Natural killer cell (primary cell): ENCODE results near the gene TTC7B. TPM values are rescaled to one million over a fixed set of nuclear protein-coding genes. Genes with fewer than 3 reads are reported as not detected.
"Not testable (repeated sequence)": the region's sequence is repeated elsewhere in the genome, so short reads cannot be mapped to it uniquely, and the experiment has no call there.

Experiments
- ATAC-seq, 3 donors: fragments of 150-1000 bp in 2 of 3; fragments of 200-7000 bp in 1 of 3; cut with Tn5 transposase; 1 replicate in 1 of 3; 2 replicates in 2 of 3; pipeline ENCODE4 v1.10.0; 2021; ENCODE audit warnings: mild to moderate bottlenecking in 2 of 3, moderate library complexity in 2 of 3
- DNase-seq, 2 donors: peaks; one replicate each; pipeline versions ENCODE4 v3.0.0 to v3.0.0-alpha.2; 2013 to 2021; ENCODE audit warnings: mixed read lengths in 1 of 2
- H3K27ac ChIP-seq: one replicate; pipeline ENCODE4 v1.5.1; 2013; ENCODE audit warnings: mild to moderate bottlenecking, low read length
- H3K27me3 ChIP-seq: one replicate; pipeline ENCODE4 v1.6.1; 2013; ENCODE audit warnings: low read length; ENCODE audit not compliant: control insufficient read depth, insufficient read depth
- H3K36me3 ChIP-seq: one replicate; pipeline ENCODE4 v1.6.1; 2013; ENCODE audit warnings: low read length; ENCODE audit not compliant: control insufficient read depth, insufficient read depth
- H3K4me1 ChIP-seq: one replicate; pipeline ENCODE4 v1.6.1; 2013; ENCODE audit warnings: low read length; ENCODE audit not compliant: control insufficient read depth, insufficient read depth
- H3K4me3 ChIP-seq: one replicate; pipeline ENCODE4 v1.5.1; 2013; ENCODE audit warnings: low read length
- H3K9me3 ChIP-seq: one replicate; pipeline ENCODE4 v1.6.1; 2013; ENCODE audit warnings: low read length; ENCODE audit not compliant: control insufficient read depth, insufficient read depth
- H3K27ac Mint-ChIP-seq, 2 donors: one replicate each; pipeline ENCODE4 v1.8.0; 2022; ENCODE audit warnings: mild to moderate bottlenecking in 2 of 2, mixed read lengths in 2 of 2, moderate library complexity in 1 of 2
- H3K27me3 Mint-ChIP-seq, 2 donors: one replicate each; pipeline ENCODE4 v1.8.0; 2022; ENCODE audit warnings: low read depth in 2 of 2, mixed read lengths in 2 of 2
- H3K36me3 Mint-ChIP-seq: one replicate; pipeline ENCODE4 v1.8.0; 2022; ENCODE audit warnings: mixed read lengths
- H3K4me1 Mint-ChIP-seq, 2 donors: one replicate each; pipeline ENCODE4 v1.8.0; 2022; ENCODE audit warnings: mixed read lengths in 2 of 2
- H3K4me3 Mint-ChIP-seq: one replicate; pipeline ENCODE4 v1.8.0; 2022; ENCODE audit warnings: mild to moderate bottlenecking, moderate library complexity, mixed read lengths
- H3K9me3 Mint-ChIP-seq, 2 donors: one replicate each; pipeline ENCODE4 v1.8.0; 2022; ENCODE audit warnings: mixed read lengths in 2 of 2
- CTCF ChIP-seq: fragments of 200-600 bp; IDR thresholded peaks from one replicate; pipeline ENCODE4 v1.8.0; 2022; ENCODE audit warnings: antibody characterized with exemption
- WGBS: methylation state at CpG from one replicate; pipeline ENCODE4 v1.1.7; 2013; ENCODE audit warnings: missing lambda C conversion rate; ENCODE audit not compliant: insufficient coverage; 5-methylcytosine and 5-hydroxymethylcytosine counted together
- intact Hi-C: fragments of 100-400 bp; cut with micrococcal nuclease; formaldehyde crosslinking; loops from one replicate; pipeline ENCODE4 v1.14.2; 2022
- total RNA-seq, 4 donors: library from RNA; stranded (reverse); fragments of 120-200 nt in 1 of 4; gene quantifications; one replicate each; pipeline versions ENCODE4 v1.2.3 to v1.2.4, GENCODE V29; 2013 to 2022

Gene TTC7B
- total RNA-seq, 3 donors from 2014 or later (not counting 1 experiment from before 2014, with no cell fraction given): 1.7 to 17.2 (median 5.9) TPM

- WGBS: 94% methylated on average over 5 of the region's 6 CpGs
- H3K36me3 ChIP-seq: no peaks in the 10 kb centered on the region
- H3K36me3 Mint-ChIP-seq: no peaks in the 10 kb centered on the region
- H3K9me3 ChIP-seq: no peaks in the 10 kb centered on the region
- H3K4me1 Mint-ChIP-seq: no peaks in the 10 kb centered on the region
- H3K27ac ChIP-seq: no peak overlapping the region
- no peak overlapping the region for H3K27ac Mint-ChIP-seq
- H3K4me1 ChIP-seq: no peaks in the 10 kb centered on the region
- intact Hi-C loops: no loop called here
- no peaks in the 10 kb centered on the region for H3K27me3 ChIP-seq
- no peak for TF ChIP-seq CTCF
- H3K4me3 Mint-ChIP-seq: no peak overlapping the region
- no peak for DNase-seq
- no peak overlapping the region for H3K4me3 ChIP-seq
- no peaks in the 10 kb centered on the region for H3K27me3 Mint-ChIP-seq
- no peak for ATAC-seq
- H3K9me3 Mint-ChIP-seq: no peaks in the 10 kb centered on the region
These were observed 41.6 kb upstream of the TTC7B start for GRCh38 chr14:90857866-90858265.

- H3K36me3 Mint-ChIP-seq, H3K9me3 ChIP-seq, H3K4me1 ChIP-seq, H3K36me3 ChIP-seq, H3K4me3 Mint-ChIP-seq, DNase-seq, ATAC-seq, intact Hi-C loops, H3K4me3 ChIP-seq, H3K27ac Mint-ChIP-seq, H3K27me3 Mint-ChIP-seq, H3K9me3 Mint-ChIP-seq, H3K4me1 Mint-ChIP-seq, H3K27ac ChIP-seq, H3K27me3 ChIP-seq: not testable (repeated sequence)
- 56% methylated on average over 5 of the region's 5 CpGs for WGBS
These were observed 39.9 kb upstream of the TTC7B start for GRCh38 chr14:90856115-90856514.

- Histone ChIP-seq H3K4me1 (no peaks in the 10 kb centered on the region), H3K36me3 (no peaks in the 10 kb centered on the region), H3K4me3 (no peak overlapping the region), H3K27ac (no peak overlapping the region), H3K27me3 (no peaks in the 10 kb centered on the region), H3K9me3 (no peaks in the 10 kb centered on the region)
- Mint-ChIP-seq H3K27ac (no peak overlapping the region), H3K4me1 (no peaks in the 10 kb centered on the region), H3K27me3 (no peaks in the 10 kb centered on the region), H3K4me3 (no peak overlapping the region), H3K9me3 (no peaks in the 10 kb centered on the region), H3K36me3 (no peaks in the 10 kb centered on the region)
- ATAC-seq (no peak), DNase-seq (no peak)
- TF ChIP-seq CTCF: no peak
- intact Hi-C loops: no loop called here
These were observed 36.9 kb upstream of the TTC7B start for GRCh38 chr14:90853116-90853515.

GRCh38 chr14:90851327-90852036, 35.3 kb upstream of the TTC7B start:
- Histone ChIP-seq H3K27me3 (no peaks in the 10 kb centered on the region), H3K9me3 (no peaks in the 10 kb centered on the region), H3K36me3 (no peaks in the 10 kb centered on the region), H3K4me1 (no peaks in the 10 kb centered on the region), H3K4me3 (no peak overlapping the region), H3K27ac (no peak overlapping the region)
- no peaks in the 10 kb centered on the region for H3K36me3 Mint-ChIP-seq
- DNase-seq (no peak), ATAC-seq (no peak)
- H3K4me3 Mint-ChIP-seq: no peak overlapping the region
- TF ChIP-seq CTCF: no peak
- no peaks in the 10 kb centered on the region for H3K27me3 Mint-ChIP-seq
- H3K4me1 Mint-ChIP-seq: no peaks in the 10 kb centered on the region
- intact Hi-C loops: no loop called here
- no peaks in the 10 kb centered on the region for H3K9me3 Mint-ChIP-seq
- WGBS: 100% methylated on average over 2 of the region's 5 CpGs
- H3K27ac Mint-ChIP-seq: no peak overlapping the region
